ENCODE measurements around the gene STPG3. TPM values are rescaled to one million over a fixed set of nuclear protein-coding genes. Genes with fewer than 3 reads are reported as not detected.

The STPG3 gene
- total RNA-seq, 1 donor from 2014 or later, result not detected

DNA sequence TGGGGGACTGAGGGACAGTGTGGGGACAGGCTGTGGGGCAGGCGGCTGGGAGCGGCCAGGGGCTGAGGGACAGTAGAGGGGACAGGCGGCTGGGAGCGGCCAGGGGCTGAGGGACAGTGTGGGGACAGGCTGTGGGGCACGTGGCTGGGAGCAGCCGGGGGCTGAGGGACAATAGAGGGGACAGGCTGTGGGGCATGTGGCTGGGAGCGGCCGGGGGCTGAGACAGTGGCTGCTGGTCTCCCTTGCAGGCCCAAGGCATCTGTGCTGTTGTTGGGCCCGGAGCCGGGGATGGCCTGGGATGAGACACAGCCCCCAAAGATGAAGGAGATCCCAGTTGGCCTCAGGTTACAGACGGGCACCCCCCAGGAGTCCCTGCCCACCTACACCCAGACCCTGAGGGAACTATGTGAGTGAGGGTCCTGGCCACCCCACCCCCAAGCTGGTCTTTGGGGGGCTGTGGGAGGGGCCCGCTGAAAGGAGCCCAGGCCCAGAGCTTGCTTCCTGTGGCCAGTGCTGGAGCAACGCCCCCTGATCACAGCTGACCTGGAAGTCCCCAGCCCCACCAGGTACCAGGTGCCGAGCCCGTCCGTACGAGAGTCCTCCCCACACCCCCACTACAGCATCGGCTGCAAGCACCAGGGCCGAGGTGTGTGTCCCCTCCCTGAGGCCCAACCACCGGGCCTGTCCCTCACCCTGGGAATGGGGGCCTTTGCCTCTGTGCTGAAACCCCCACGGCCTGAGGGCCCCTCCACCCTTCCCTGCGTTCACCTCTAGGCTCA is 593 bp downstream of the STPG3 start:
- DNase-seq (ENCODE audit: low read depth), result no peak
- H3K4me3 ChIP-seq (ENCODE audit: low read depth, low read length), result no peak overlapping the region
- TF ChIP-seq, protein P1, sequence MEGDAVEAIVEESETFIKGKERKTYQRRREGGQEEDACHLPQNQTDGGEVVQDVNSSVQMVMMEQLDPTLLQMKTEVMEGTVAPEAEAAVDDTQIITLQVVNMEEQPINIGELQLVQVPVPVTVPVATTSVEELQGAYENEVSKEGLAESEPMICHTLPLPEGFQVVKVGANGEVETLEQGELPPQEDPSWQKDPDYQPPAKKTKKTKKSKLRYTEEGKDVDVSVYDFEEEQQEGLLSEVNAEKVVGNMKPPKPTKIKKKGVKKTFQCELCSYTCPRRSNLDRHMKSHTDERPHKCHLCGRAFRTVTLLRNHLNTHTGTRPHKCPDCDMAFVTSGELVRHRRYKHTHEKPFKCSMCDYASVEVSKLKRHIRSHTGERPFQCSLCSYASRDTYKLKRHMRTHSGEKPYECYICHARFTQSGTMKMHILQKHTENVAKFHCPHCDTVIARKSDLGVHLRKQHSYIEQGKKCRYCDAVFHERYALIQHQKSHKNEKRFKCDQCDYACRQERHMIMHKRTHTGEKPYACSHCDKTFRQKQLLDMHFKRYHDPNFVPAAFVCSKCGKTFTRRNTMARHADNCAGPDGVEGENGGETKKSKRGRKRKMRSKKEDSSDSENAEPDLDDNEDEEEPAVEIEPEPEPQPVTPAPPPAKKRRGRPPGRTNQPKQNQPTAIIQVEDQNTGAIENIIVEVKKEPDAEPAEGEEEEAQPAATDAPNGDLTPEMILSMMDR (conservative IDR thresholded peaks at IDR 0.05; ENCODE audit: low read depth, low read length), result no peak

DNA sequence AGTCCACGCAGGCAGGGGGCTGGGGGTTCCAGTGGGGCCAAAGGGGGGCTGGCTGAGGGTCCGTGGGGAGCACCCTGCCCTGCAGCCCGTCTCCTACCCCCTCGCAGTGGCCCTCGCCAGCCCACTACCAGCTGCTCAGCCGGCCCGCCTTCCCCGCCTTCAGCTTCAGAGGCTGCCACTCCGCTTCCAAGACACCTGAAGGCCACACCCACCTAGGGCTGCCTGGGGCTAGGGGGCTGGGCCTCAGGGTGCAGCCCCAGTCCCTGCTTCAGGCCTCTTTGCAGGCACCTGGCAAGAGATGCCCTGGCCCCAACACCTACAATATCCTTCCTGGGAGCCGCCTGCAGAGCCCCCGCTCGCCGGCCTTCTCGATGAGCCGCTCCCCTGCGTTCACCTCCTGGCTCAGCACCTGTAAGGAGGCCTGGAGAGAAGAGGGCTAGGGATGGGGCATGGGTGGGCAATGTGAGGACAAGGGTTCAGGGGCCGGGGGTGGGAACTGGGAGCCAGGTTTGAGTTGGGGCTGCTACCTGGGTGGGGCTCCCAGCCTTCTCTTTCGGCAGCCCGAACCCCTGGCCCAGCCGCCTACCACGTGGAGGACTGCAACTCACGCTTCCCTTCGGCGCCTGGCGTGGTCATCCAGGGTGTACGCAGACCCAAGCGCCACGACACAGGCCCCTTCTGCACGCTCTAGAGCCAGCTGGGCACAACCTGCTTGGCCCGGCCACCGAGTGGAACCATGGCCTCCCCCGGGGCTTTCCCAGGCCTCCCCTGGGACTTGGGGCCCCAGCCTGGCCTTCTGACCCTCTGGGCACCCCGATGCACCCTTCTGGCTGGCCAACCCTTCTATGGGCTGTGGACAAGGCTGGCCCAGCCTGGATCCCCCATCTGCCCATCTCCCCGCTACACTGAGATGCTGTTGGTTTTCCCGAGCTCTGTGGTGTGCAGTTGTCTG is 1.7 kb downstream of the STPG3 start:
- TF ChIP-seq, protein P1 (conservative IDR thresholded peaks at IDR 0.05; ENCODE audit: low read depth, low read length), result no peak
- no peak overlapping the region for H3K4me3 ChIP-seq (ENCODE audit: low read depth, low read length)
- no peak for DNase-seq (ENCODE audit: low read depth)

- TF ChIP-seq, protein P1 (conservative IDR thresholded peaks at IDR 0.05; ENCODE audit: low read depth, low read length), result no peak
- H3K4me3 ChIP-seq (ENCODE audit: low read depth, low read length), result peak overlapping the region; percentile 95
- no peak for DNase-seq (ENCODE audit: low read depth)
Observed at GRCh38 chr9:137253717-137254623, 2.9 kb downstream of the STPG3 start.

GRCh38 chr9:137254624-137255447 is 3.8 kb downstream of the STPG3 start, which contains the start of gene NELFB:
TSS of gene NELFB (plus strand) at chr9:137255327.
- no peak for DNase-seq (ENCODE audit: low read depth)
- TF ChIP-seq, protein P1 (conservative IDR thresholded peaks at IDR 0.05; ENCODE audit: low read depth, low read length), result no peak
- peak within 1 kb of the TSS; percentile 95 for H3K4me3 ChIP-seq (ENCODE audit: low read depth, low read length)

GRCh38 chr9:137255448-137256114 is 4.5 kb downstream of the STPG3 start:
- peak overlapping the region; percentile 95 for H3K4me3 ChIP-seq (ENCODE audit: low read depth, low read length)
- no peak for DNase-seq (ENCODE audit: low read depth)
- TF ChIP-seq, protein P1 (conservative IDR thresholded peaks at IDR 0.05; ENCODE audit: low read depth, low read length), result no peak
